IPS-18c (cell line): ENCODE measurements around the gene CYP2R1.
A peak's percentile ranks its signal among the peaks of the same experiment; 100 is the strongest.

Source experiments
- H3K4me3 ChIP-seq: 2 replicates; pipeline ENCODE4 v1.7.0; 2013; ENCODE audit warnings: low read depth, mild to moderate bottlenecking, low read length, moderate library complexity; ENCODE audit not compliant: insufficient read depth
- H3K9me3 ChIP-seq: one replicate; pipeline ENCODE4 v1.6.1; 2013; ENCODE audit warnings: mild to moderate bottlenecking, low read length, moderate library complexity; ENCODE audit not compliant: control insufficient read depth, insufficient read depth

The CYP2R1 gene, protein sequence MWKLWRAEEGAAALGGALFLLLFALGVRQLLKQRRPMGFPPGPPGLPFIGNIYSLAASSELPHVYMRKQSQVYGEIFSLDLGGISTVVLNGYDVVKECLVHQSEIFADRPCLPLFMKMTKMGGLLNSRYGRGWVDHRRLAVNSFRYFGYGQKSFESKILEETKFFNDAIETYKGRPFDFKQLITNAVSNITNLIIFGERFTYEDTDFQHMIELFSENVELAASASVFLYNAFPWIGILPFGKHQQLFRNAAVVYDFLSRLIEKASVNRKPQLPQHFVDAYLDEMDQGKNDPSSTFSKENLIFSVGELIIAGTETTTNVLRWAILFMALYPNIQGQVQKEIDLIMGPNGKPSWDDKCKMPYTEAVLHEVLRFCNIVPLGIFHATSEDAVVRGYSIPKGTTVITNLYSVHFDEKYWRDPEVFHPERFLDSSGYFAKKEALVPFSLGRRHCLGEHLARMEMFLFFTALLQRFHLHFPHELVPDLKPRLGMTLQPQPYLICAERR

DNA sequence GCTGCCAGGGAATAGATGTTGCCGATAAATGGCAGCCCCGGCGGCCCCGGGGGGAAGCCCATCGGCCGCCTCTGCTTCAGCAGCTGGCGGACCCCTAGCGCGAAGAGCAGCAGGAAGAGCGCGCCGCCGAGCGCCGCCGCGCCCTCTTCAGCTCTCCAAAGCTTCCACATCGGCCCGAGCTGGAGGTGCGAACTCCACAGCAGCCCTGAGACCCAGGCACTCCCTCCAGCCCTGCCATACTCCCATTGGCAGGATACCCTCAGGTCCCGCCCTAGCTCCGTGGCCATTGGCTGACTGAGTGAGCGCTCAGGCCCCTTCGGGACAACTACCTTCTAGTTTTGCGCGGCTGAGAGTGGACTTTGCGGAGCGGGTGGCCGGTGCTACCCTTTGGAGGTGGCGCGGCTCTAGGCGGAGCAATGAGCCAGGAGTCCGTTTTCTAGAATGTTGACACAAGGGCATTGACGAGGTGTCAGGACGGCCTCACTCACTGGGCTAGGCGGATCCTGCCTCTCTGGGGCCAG lies at the start of gene CYP2R1:
Gene CYP2R1 (minus strand): TSS at position 196 of the 521 bp plus-strand sequence. CDS start 26 bp downstream, at position 170.
- peak within 1 kb of the TSS; percentile 74 for H3K4me3 ChIP-seq
- H3K9me3 ChIP-seq: no peaks in the 10 kb centered on the region

GRCh38 chr11:14938936-14939335 lies 46.9 kb upstream of the CYP2R1 start:
- Histone ChIP-seq H3K4me3 (no peak overlapping the region), H3K9me3 (peaks cover 5% of the 10 kb centered on the region)

DNA sequence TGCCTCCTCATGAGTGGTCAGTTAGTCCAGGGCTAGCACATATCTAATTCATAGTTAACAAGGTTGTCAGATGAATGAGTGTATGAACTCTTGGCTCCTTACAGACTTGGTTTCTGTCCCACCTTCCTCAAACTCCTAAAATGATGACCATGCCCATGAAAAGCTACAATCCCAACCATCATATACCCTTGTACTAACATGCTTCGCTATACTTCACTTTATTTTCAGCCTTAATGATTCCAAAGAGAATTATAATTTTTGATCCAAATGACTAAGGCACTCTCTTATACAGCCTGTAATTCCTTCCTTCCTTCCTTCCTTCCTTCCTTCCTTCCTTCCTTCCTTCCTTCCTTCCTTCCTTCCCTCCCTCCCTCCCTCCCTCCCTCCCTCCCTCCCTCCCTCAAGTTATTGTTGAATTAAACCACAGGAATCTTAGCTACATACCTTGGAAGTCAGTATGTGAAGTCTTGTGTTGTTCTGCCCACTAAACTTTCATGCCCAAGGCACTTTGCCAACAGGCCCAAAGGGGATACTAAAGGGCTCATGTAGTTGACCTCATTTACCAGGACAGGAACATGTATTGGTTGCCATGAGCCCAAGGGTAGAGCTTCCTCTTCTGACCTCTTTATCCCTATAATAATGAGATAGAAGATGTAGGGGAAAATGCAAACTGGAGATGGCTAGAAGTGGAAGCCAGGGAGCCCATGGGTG lies 42.8 kb upstream of the CYP2R1 start:
- Histone ChIP-seq H3K9me3 (peaks cover 5% of the 10 kb centered on the region), H3K4me3 (no peak overlapping the region)

DNA sequence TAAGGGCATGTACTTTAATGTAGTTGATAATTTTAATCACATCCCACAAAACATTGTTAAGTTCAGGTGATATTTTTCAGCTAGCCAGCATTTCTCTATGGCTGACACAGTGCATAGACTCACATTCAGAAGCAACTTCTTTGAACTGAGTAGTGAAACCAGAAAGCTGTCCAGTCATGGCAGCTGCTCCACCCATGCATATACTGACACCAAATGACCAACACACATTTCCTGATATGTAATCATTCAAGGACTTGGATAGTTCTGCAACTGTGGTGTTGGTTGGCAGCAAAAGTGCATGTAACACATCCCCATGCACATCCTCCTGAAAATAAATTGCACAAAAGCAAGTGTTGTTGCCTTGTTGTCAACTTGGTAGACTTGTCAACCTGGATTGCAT lies 40.4 kb upstream of the CYP2R1 start:
- peaks cover 2% of the 10 kb centered on the region for H3K9me3 ChIP-seq
- no peak overlapping the region for H3K4me3 ChIP-seq

DNA sequence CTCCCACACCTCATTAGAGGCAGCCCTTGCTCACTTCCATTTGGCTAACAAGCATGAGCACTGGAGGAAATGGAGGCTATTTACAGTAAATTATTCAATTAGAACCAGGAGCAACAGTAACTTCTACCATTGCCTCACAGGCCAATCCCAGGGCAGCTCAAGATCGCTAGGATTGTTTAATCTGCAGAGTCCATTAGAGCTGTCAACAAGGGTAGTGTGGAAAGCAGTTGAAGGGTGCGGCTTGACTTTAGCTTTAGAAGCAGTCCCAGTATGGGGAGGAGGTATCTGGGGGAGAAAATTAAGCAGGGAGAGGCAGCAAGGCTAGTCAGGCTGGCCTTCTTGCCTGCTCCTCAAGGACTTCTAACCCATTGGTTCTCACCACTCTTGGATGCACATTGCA lies 38.3 kb upstream of the CYP2R1 start:
- Histone ChIP-seq H3K4me3 (no peak overlapping the region), H3K9me3 (peaks cover 2% of the 10 kb centered on the region)

DNA sequence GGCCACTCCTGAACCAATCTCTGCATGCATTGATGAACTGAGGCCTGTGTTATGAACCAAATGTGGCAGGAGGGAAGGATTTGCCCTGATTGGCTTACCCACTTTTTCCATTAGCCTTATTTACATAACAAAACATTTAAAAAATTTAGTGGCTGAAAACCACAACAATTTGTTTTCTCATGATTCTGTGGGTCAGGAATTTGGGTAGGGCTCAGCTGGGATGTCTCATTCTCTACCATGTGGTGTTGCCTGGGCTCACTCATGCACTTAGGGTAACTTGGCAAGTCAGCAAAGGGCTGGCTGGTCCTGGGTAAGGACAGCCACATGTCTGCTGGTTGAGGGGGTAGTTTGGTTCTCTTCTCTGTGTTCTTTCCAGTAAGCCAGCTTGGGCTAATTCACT lies 35.1 kb upstream of the CYP2R1 start:
- Histone ChIP-seq H3K4me3 (no peak overlapping the region), H3K9me3 (no peaks in the 10 kb centered on the region)

- no peaks in the 10 kb centered on the region for H3K9me3 ChIP-seq
- no peak overlapping the region for H3K4me3 ChIP-seq
Measured at GRCh38 chr11:14924318-14924717, 32.3 kb upstream of the CYP2R1 start.

- no peaks in the 10 kb centered on the region for H3K9me3 ChIP-seq
Measured at GRCh38 chr11:14916403-14916802, 24.4 kb upstream of the CYP2R1 start.

GRCh38 chr11:14914536-14914935 lies 22.5 kb upstream of the CYP2R1 start:
- no peaks in the 10 kb centered on the region for H3K9me3 ChIP-seq
- H3K4me3 ChIP-seq: no peak overlapping the region

More at GRCh38 chr11:14916403-14916802, 24.4 kb upstream of the CYP2R1 start:
- no peak overlapping the region for H3K4me3 ChIP-seq

DNA sequence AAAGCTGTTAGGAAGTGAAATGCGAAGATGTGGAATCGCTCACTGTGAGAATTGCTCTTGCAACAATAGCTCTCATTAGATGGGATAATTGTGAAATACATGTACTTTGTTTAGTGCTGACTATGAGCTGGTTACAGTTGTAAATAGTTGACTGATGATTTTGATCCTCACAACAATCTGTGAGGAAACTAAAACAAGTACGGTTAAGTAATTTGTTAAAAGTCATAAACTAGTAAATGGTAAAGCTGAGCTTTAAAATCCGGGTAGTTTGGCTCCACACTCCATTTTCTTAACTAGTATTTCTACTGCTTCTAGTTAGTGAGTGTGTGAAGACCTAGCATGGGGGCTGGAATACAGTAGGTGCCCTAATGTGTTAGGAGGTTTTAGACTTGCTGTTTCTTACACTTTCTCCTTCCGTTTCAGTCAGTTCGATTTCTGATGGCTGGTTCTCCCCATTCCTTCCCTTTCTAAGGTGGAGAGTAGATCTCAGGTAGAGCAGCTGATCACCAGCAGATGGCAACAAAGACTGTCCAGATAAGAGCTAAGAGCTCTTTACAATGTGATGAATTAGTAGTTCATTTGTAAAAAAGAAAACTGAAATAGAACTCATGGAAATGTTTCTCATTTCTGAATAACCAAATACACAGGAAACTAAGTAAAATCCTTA lies 16.3 kb upstream of the CYP2R1 start:
- H3K4me3 ChIP-seq: no peak overlapping the region
- H3K9me3 ChIP-seq: peaks cover 3% of the 10 kb centered on the region

- Histone ChIP-seq H3K4me3 (no peak overlapping the region), H3K9me3 (peaks cover 3% of the 10 kb centered on the region)
Measured at GRCh38 chr11:14907411-14908213, 15.6 kb upstream of the CYP2R1 start.

DNA sequence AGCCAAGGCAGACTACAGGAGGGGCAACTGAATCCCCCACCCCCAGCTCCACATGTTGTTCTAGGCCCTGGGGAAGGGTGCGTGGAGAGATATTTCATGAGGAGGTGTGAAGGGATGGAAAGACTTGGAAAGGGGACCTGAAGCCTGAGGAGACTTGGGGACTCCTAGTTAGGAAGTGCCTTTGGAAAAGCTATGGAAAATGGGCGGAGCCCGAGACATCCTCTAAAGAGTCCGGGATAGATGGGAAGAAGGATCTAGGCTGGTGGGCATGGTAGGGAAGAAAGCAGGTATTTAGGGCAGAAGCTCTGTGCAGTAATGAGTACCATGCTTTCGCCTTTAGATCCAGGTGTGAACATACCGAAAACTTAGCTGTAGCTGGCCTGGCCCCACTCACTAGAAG lies 15.0 kb upstream of the CYP2R1 start:
- Histone ChIP-seq H3K9me3 (peaks cover 3% of the 10 kb centered on the region), H3K4me3 (no peak overlapping the region)

DNA sequence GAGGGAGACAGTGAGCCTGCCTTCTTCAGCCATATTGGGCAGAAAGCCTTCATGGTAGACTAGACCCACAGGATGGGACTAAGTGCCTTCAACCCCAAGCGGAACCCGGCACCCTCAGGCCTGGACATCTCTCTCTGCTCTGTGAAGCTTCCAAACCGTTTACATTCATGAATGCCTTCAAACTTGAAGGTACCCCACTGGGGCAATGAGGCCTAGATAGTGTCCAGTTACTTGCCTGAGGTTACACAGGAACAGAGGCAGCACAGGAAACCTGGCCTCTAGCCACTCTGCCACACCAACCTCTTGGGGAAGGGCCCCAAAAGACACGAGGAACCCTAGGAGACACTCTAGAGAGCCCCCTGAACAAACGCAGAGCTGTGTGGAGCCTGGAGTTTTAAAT lies 14.5 kb upstream of the CYP2R1 start:
- Histone ChIP-seq H3K9me3 (peaks cover 3% of the 10 kb centered on the region), H3K4me3 (no peak overlapping the region)

DNA sequence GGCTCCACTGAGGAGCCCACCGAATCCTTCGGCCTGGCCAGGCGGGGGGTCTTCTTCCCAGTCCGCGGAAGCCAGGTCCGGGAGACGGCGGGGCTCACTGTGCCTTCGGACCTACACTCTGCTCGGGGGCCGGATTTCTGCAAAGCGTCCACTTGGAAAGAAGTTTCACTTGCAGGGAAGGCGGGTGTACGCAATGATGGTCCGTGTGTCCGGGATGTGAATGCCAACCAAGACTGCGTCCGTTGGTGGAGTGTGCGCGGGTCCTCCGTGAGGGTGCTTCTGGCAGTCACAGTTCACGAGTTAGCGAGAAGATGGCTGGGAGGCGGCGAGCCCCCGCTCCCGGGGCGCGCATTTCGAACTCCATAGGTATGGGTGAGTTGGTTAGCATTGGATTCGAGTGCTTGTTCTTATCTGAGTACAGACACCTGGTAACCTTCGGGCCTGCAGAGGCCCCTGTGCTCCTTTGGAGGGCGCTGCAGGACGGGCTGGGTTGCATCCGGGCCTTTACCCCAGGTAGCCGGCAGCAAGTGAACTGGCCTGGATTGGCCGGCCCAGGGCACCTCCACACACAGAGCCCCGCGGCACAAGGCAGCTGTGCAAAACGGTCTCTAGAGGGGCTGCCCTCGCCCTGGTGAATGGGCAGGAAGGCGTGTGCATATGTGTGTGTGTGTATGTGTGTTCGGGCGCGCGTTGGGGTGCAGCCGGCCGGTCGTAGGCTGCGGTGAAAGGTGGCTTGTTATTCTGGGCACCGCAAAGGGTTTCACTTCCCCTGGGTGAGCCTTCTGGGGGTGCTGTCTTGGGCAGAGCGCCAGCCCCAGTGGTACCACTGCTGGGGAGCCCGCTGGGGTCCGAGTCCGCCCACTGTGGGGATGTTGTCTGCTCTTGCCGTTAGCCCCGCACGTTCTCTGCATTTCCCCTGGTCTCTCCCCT lies 13.3 kb upstream of the CYP2R1 start:
- Histone ChIP-seq H3K4me3 (peak overlapping the region; percentile 44), H3K9me3 (peaks cover 3% of the 10 kb centered on the region)

- peaks cover 3% of the 10 kb centered on the region for H3K9me3 ChIP-seq
- peak overlapping the region; percentile 44; the same call in 1 of the 2 replicates for H3K4me3 ChIP-seq
Measured at GRCh38 chr11:14904745-14905103, 12.7 kb upstream of the CYP2R1 start.
